ENCODE measurements around the gene TMEM17. TPM values are rescaled to one million over a fixed set of nuclear protein-coding genes. Genes with fewer than 3 reads are reported as not detected.
"Not testable (repeated sequence)": the region's sequence is repeated elsewhere in the genome, so short reads cannot be mapped to it uniquely, and the experiment has no call there.

Gene TMEM17
- 2.6 TPM for total RNA-seq
- polyA plus RNA-seq, result 1.6 TPM

- no peaks in the 10 kb centered on the region for H3K4me1 ChIP-seq (ENCODE audit: insufficient read depth)
- WGBS, result under 1% methylated on average over 68 of the region's 68 CpGs
- H3K27ac ChIP-seq (ENCODE audit: low read depth), result peak within 1 kb of the TSS; percentile 83
- peak; percentile 88 for DNase-seq (ENCODE audit: extremely low spot score)
- H3K36me3 ChIP-seq (ENCODE audit: insufficient read depth), result no peaks in the 10 kb centered on the region
- H3K4me3 ChIP-seq (ENCODE audit: low read depth, low read length), result peak within 1 kb of the TSS; percentile 52
These were observed at the start of gene TMEM17 for GRCh38 chr2:62505750-62506420. TSS of gene TMEM17 (minus strand) at chr2:62506195. CDS start at chr2:62506129, 66 bp downstream.

GRCh38 chr2:62554440-62554839 lies 48.4 kb upstream of the TMEM17 start:
- H3K36me3 ChIP-seq (ENCODE audit: insufficient read depth), result no peaks in the 10 kb centered on the region
- DNase-seq (ENCODE audit: extremely low spot score), result no peak
- no peak overlapping the region for H3K4me3 ChIP-seq (ENCODE audit: low read depth, low read length)
- no peak overlapping the region for H3K27ac ChIP-seq (ENCODE audit: low read depth)
- H3K4me1 ChIP-seq (ENCODE audit: insufficient read depth), result no peaks in the 10 kb centered on the region

GRCh38 chr2:62550461-62550860 lies 44.5 kb upstream of the TMEM17 start:
- DNase-seq (ENCODE audit: extremely low spot score), result no peak
- Histone ChIP-seq H3K27ac (ENCODE audit: low read depth) (no peak overlapping the region), H3K4me3 (ENCODE audit: low read depth, low read length) (no peak overlapping the region), H3K36me3 (ENCODE audit: insufficient read depth) (no peaks in the 10 kb centered on the region), H3K4me1 (ENCODE audit: insufficient read depth) (no peaks in the 10 kb centered on the region)
- 94% methylated on average over 2 of the region's 2 CpGs for WGBS

GRCh38 chr2:62547854-62548253 lies 41.9 kb upstream of the TMEM17 start:
- DNase-seq (ENCODE audit: extremely low spot score), result no peak
- no peak overlapping the region for H3K27ac ChIP-seq (ENCODE audit: low read depth)
- H3K4me3 ChIP-seq (ENCODE audit: low read depth, low read length), result no peak overlapping the region
- H3K36me3 ChIP-seq (ENCODE audit: insufficient read depth), result no peaks in the 10 kb centered on the region
- WGBS, result 79% methylated on average over 3 of the region's 3 CpGs
- no peaks in the 10 kb centered on the region for H3K4me1 ChIP-seq (ENCODE audit: insufficient read depth)

- Histone ChIP-seq H3K4me3 (ENCODE audit: low read depth, low read length) (no peak overlapping the region), H3K36me3 (ENCODE audit: insufficient read depth) (no peaks in the 10 kb centered on the region), H3K4me1 (ENCODE audit: insufficient read depth) (no peaks in the 10 kb centered on the region), H3K27ac (ENCODE audit: low read depth) (no peak overlapping the region)
- 96% methylated on average over 6 of the region's 6 CpGs for WGBS
- DNase-seq (ENCODE audit: extremely low spot score), result no peak
These were observed 39.3 kb upstream of the TMEM17 start for GRCh38 chr2:62545261-62545660.

- no peaks in the 10 kb centered on the region for H3K4me1 ChIP-seq (ENCODE audit: insufficient read depth)
- no peaks in the 10 kb centered on the region for H3K36me3 ChIP-seq (ENCODE audit: insufficient read depth)
- no peak overlapping the region for H3K27ac ChIP-seq (ENCODE audit: low read depth)
- 92% methylated on average over 5 of the region's 5 CpGs for WGBS
- DNase-seq (ENCODE audit: extremely low spot score), result no peak
- H3K4me3 ChIP-seq (ENCODE audit: low read depth, low read length), result no peak overlapping the region
These were observed 34.6 kb upstream of the TMEM17 start for GRCh38 chr2:62540408-62541168.

GRCh38 chr2:62539606-62540407 lies 33.8 kb upstream of the TMEM17 start:
- Histone ChIP-seq H3K4me1 (ENCODE audit: insufficient read depth) (no peaks in the 10 kb centered on the region), H3K36me3 (ENCODE audit: insufficient read depth) (no peaks in the 10 kb centered on the region), H3K27ac (ENCODE audit: low read depth) (no peak overlapping the region), H3K4me3 (ENCODE audit: low read depth, low read length) (no peak overlapping the region)
- DNase-seq (ENCODE audit: extremely low spot score), result no peak

GRCh38 chr2:62538756-62539155 lies 32.8 kb upstream of the TMEM17 start:
- DNase-seq (ENCODE audit: extremely low spot score), result no peak
- H3K36me3 ChIP-seq (ENCODE audit: insufficient read depth), result no peaks in the 10 kb centered on the region
- 96% methylated on average over 1 of the region's 1 CpG for WGBS

GRCh38 chr2:62537814-62538213 lies 31.8 kb upstream of the TMEM17 start:
- no peaks in the 10 kb centered on the region for H3K36me3 ChIP-seq (ENCODE audit: insufficient read depth)
- H3K27ac ChIP-seq (ENCODE audit: low read depth), result no peak overlapping the region
- no peak overlapping the region for H3K4me3 ChIP-seq (ENCODE audit: low read depth, low read length)
- H3K4me1 ChIP-seq (ENCODE audit: insufficient read depth), result no peaks in the 10 kb centered on the region
- 92% methylated on average over 8 of the region's 8 CpGs for WGBS
- no peak for DNase-seq (ENCODE audit: extremely low spot score)

More at GRCh38 chr2:62538756-62539155, 32.8 kb upstream of the TMEM17 start:
- H3K4me1 ChIP-seq (ENCODE audit: insufficient read depth), result no peaks in the 10 kb centered on the region
- H3K27ac ChIP-seq (ENCODE audit: low read depth), result no peak overlapping the region
- no peak overlapping the region for H3K4me3 ChIP-seq (ENCODE audit: low read depth, low read length)

- Histone ChIP-seq H3K36me3 (ENCODE audit: insufficient read depth) (no peaks in the 10 kb centered on the region), H3K4me3 (ENCODE audit: low read depth, low read length) (no peak overlapping the region), H3K27ac (ENCODE audit: low read depth) (no peak overlapping the region), H3K4me1 (ENCODE audit: insufficient read depth) (no peaks in the 10 kb centered on the region)
- DNase-seq (ENCODE audit: extremely low spot score), result peak; percentile 64
- 83% methylated on average over 7 of the region's 7 CpGs for WGBS
These were observed 31.0 kb upstream of the TMEM17 start for GRCh38 chr2:62536873-62537547.

- DNase-seq (ENCODE audit: extremely low spot score); H3K27ac ChIP-seq (ENCODE audit: low read depth); H3K4me1 ChIP-seq (ENCODE audit: insufficient read depth); H3K36me3 ChIP-seq (ENCODE audit: insufficient read depth); H3K4me3 ChIP-seq (ENCODE audit: low read depth, low read length): not testable (repeated sequence)
- 81% methylated on average over 3 of the region's 3 CpGs for WGBS
These were observed 29.5 kb upstream of the TMEM17 start for GRCh38 chr2:62535521-62535920.

GRCh38 chr2:62531594-62531993 lies 25.6 kb upstream of the TMEM17 start:
- Histone ChIP-seq H3K4me3 (ENCODE audit: low read depth, low read length) (no peak overlapping the region), H3K27ac (ENCODE audit: low read depth) (no peak overlapping the region), H3K4me1 (ENCODE audit: insufficient read depth) (no peaks in the 10 kb centered on the region), H3K36me3 (ENCODE audit: insufficient read depth) (no peaks in the 10 kb centered on the region)
- no peak for DNase-seq (ENCODE audit: extremely low spot score)
- WGBS, result 88% methylated on average over 7 of the region's 7 CpGs

GRCh38 chr2:62529758-62530157 lies 23.8 kb upstream of the TMEM17 start:
- no peaks in the 10 kb centered on the region for H3K36me3 ChIP-seq (ENCODE audit: insufficient read depth)
- DNase-seq (ENCODE audit: extremely low spot score), result no peak
- no peak overlapping the region for H3K27ac ChIP-seq (ENCODE audit: low read depth)
- H3K4me1 ChIP-seq (ENCODE audit: insufficient read depth), result no peaks in the 10 kb centered on the region
- H3K4me3 ChIP-seq (ENCODE audit: low read depth, low read length), result no peak overlapping the region
